ENCODE results near the gene NSD1.

DNA sequence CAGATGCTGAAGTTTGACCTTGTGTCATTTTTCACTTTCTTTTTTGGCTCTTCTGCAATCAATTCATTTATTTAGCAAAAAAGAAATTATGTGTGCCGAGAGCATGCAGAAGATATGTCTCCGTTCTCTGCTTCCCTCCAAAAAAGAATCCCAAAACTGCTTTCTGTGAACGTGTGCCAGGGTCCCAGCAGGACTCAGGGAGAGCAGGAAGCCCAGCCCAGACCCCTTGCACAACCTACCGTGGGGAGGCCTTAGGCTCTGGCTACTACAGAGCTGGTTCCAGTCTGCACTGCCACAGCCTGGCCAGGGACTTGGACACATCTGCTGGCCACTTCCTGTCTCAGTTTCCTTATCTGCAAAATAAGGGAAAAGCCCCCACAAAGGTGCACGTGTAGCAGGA, 44.4 kb upstream of the NSD1 start:
- TF ChIP-seq, protein P1, sequence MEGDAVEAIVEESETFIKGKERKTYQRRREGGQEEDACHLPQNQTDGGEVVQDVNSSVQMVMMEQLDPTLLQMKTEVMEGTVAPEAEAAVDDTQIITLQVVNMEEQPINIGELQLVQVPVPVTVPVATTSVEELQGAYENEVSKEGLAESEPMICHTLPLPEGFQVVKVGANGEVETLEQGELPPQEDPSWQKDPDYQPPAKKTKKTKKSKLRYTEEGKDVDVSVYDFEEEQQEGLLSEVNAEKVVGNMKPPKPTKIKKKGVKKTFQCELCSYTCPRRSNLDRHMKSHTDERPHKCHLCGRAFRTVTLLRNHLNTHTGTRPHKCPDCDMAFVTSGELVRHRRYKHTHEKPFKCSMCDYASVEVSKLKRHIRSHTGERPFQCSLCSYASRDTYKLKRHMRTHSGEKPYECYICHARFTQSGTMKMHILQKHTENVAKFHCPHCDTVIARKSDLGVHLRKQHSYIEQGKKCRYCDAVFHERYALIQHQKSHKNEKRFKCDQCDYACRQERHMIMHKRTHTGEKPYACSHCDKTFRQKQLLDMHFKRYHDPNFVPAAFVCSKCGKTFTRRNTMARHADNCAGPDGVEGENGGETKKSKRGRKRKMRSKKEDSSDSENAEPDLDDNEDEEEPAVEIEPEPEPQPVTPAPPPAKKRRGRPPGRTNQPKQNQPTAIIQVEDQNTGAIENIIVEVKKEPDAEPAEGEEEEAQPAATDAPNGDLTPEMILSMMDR (IDR thresholded peaks at IDR 0.05; ENCODE audit: low read depth, low read length, poor library complexity, severe bottlenecking): no peak
- TF ChIP-seq EZH2phosphoT487 (IDR thresholded peaks at IDR 0.05; ENCODE audit: borderline replicate concordance, low read length): no peak

All from DOHH2 (cell line).